Heart left ventricle (tissue), 16 donors: ENCODE results near the gene SOST. TPM values are rescaled to one million over a fixed set of nuclear protein-coding genes. Genes with fewer than 3 reads are reported as not detected.

Experiments
- ATAC-seq, 4 donors: fragments of 200-7000 bp; cut with Tn5 transposase; one replicate each; pipeline ENCODE4 v1.9.1; 2020 to 2022; ENCODE audit warnings: moderate library complexity in 4 of 4, mild to moderate bottlenecking in 3 of 4, moderate number of reproducible peaks in 1 of 4
- DNase-seq, 5 donors: peaks; one replicate each; pipeline ENCODE4 v3.0.0-alpha.2; 2020
- H3K27ac ChIP-seq, 12 donors: fragments of 200-600 bp; sonication (generic) in 4 of 12; one replicate each; pipeline versions ENCODE4 v1.5.0 to v1.8.0; 2016 to 2022; ENCODE audit warnings: mild to moderate bottlenecking in 2 of 12
- H3K27me3 ChIP-seq, 9 donors: fragments of 200-600 bp; sonication (generic) in 2 of 9; one replicate each; pipeline versions ENCODE4 v1.5.1 to v1.8.0; 2016 to 2022; ENCODE audit warnings: mild to moderate bottlenecking in 3 of 9
- H3K36me3 ChIP-seq, 9 donors: fragments of 200-600 bp; sonication (generic) in 2 of 9; one replicate each; pipeline versions ENCODE4 v1.5.0 to v1.8.0; 2018 to 2022; ENCODE audit warnings: mild to moderate bottlenecking in 2 of 9
- H3K4me1 ChIP-seq, 12 donors: fragments of 200-600 bp; sonication (generic) in 4 of 12; one replicate each; pipeline versions ENCODE4 v1.5.0 to v1.8.0; 2016 to 2022; ENCODE audit warnings: mild to moderate bottlenecking in 3 of 12
- H3K4me3 ChIP-seq, 12 donors: fragments of 200-600 bp; sonication (generic) in 4 of 12; one replicate each; pipeline versions ENCODE4 v1.5.0 to v1.8.0; 2017 to 2022; ENCODE audit warnings: mild to moderate bottlenecking in 9 of 12, moderate library complexity in 4 of 12
- H3K9me3 ChIP-seq, 12 donors: fragments of 200-600 bp; sonication (generic) in 4 of 12; one replicate each; pipeline versions ENCODE4 v1.5.0 to v1.8.0; 2016 to 2022; ENCODE audit warnings: mild to moderate bottlenecking in 1 of 12
- POLR2A ChIP-seq, 2 donors: fragments of 450-650 bp; IDR thresholded peaks; one replicate each; pipeline ENCODE4 v1.6.1; 2017; ENCODE audit warnings: antibody characterized with exemption in 2 of 2, mild to moderate bottlenecking in 2 of 2, moderate library complexity in 2 of 2
- WGBS, 4 donors: extraction: QIAGEN DNeasy Blood & Tissue Kit in 2 of 4; methylation state at CpG; one replicate each; pipeline versions ENCODE4 v1.1.5 to v1.1.7; 2013 to 2018; 5-methylcytosine and 5-hydroxymethylcytosine counted together
- intact Hi-C, 10 donors: fragments of 100-400 bp; cut with DNase I; formaldehyde crosslinking; loops; one replicate each; pipeline versions ENCODE4 v1.11.1 to v1.14.2; 2022
- polyA plus RNA-seq, 2 donors: library from polyadenylated mRNA; stranded (reverse); fragments of 200-250 nt; gene quantifications; one replicate each; pipeline ENCODE4 v1.2.3, GENCODE V29; 2013
- total RNA-seq, 9 donors: library from RNA; depleted of rRNA in 2 of 9; stranded (reverse); fragments of >200 nt in 2 of 9; fragmentation: NEBNext Ultra II Directional in 3 of 9; extraction: Animal tissue kit (Norgen Biotek cat#: 25700) in 3 of 9; gene quantifications; one replicate each; pipeline versions ENCODE4 v1.1.0 to v1.2.4, GENCODE V29; 2016 to 2023
- TF ChIP-seq, protein P1 (sequence below), 12 donors: fragments of 200-600 bp; sonication (generic) in 4 of 12; IDR thresholded peaks; one replicate each; pipeline versions ENCODE4 v1.5.0 to v1.8.0; 2018 to 2022; ENCODE audit warnings: antibody characterized with exemption in 12 of 12, mild to moderate bottlenecking in 5 of 12
- donor health status: ischemic (EF 13 %, LVEDD 7.1; RV severe dilation, severe dysfunction).
- donor health status: healthy with polysubstance abuse.
- donor health status: DM: no; HTN: yes; CAD: no.
- donor health status: DM: no; HTN: no; CAD: no.
- donor health status: ischemic (EF 25% LVEDD 6.9; RV normal size, moderate dysfunction).
- donor health status: ischemic (EF 25% LVEDD 5.7; RV mildly dilated, moderate dysfunction).
- donor health status: healthy.
- donor health status: DM: yes; HTN: yes; CAD: no.
- donor health status: ischemic (EF 35%, LVEDD 5.7; RV mildly dilated, moderate dysfunction).
- donor health status: nonischemic (EF 11% LVEDD 7.7; RV severe dilation, severe dysfunction).
- donor health status: DM: yes; HTN: yes; CAD: no.
- donor health status: PGD.
- donor health status: ischemic (EF 29% LVEDD 5.4; RV normal size, mild dysfunction).
- donor health status: nonischemic (EF 23%, LVEDD 6.1; RV moderate dilation, normal function).

SOST gene
- total and polyA plus RNA-seq, 11 donors = not detected

GRCh38 chr17:43709210-43709609 is 49.4 kb downstream of the SOST start:
- no peaks in the 10 kb centered on the region for H3K36me3 ChIP-seq
- DNase-seq (no peak), ATAC-seq (no peak)
- H3K4me1 ChIP-seq = peaks cover 0 to 20% (median 11%) of the 10 kb centered on the region in 12 donors
- no peak overlapping the region for H3K27ac ChIP-seq
- no peak overlapping the region for H3K4me3 ChIP-seq
- 89 to 90% (median 90%) methylated on average over 4 of the region's 4 CpGs for WGBS, 4 donors
- TF ChIP-seq, protein P1, sequence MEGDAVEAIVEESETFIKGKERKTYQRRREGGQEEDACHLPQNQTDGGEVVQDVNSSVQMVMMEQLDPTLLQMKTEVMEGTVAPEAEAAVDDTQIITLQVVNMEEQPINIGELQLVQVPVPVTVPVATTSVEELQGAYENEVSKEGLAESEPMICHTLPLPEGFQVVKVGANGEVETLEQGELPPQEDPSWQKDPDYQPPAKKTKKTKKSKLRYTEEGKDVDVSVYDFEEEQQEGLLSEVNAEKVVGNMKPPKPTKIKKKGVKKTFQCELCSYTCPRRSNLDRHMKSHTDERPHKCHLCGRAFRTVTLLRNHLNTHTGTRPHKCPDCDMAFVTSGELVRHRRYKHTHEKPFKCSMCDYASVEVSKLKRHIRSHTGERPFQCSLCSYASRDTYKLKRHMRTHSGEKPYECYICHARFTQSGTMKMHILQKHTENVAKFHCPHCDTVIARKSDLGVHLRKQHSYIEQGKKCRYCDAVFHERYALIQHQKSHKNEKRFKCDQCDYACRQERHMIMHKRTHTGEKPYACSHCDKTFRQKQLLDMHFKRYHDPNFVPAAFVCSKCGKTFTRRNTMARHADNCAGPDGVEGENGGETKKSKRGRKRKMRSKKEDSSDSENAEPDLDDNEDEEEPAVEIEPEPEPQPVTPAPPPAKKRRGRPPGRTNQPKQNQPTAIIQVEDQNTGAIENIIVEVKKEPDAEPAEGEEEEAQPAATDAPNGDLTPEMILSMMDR (IDR thresholded peaks at IDR 0.05) = no peak
- TF ChIP-seq POLR2A (IDR thresholded peaks at IDR 0.05) = no peak
- no peaks in the 10 kb centered on the region for H3K9me3 ChIP-seq
- H3K27me3 ChIP-seq = no peaks in the 10 kb centered on the region
- intact Hi-C loops = no loop called here

- H3K4me1 ChIP-seq = peaks cover 0 to under 1% (median 0%) of the 10 kb centered on the region in 12 donors
- 92 to 95% (median 94%) methylated on average over 3 to 5 of the region's 5 CpGs for WGBS, 4 donors
- H3K27ac ChIP-seq = no peak overlapping the region
- no peaks in the 10 kb centered on the region for H3K27me3 ChIP-seq
- ATAC-seq = no peak
- no peak overlapping the region for H3K4me3 ChIP-seq
- intact Hi-C loops = no loop called here
- H3K36me3 ChIP-seq = no peaks in the 10 kb centered on the region
- TF ChIP-seq, protein P1 (IDR thresholded peaks at IDR 0.05) = no peak
- TF ChIP-seq POLR2A (IDR thresholded peaks at IDR 0.05) = no peak
- DNase-seq = no peak
- H3K9me3 ChIP-seq = no peaks in the 10 kb centered on the region
These were observed 51.4 kb downstream of the SOST start for GRCh38 chr17:43707184-43707583.

DNA sequence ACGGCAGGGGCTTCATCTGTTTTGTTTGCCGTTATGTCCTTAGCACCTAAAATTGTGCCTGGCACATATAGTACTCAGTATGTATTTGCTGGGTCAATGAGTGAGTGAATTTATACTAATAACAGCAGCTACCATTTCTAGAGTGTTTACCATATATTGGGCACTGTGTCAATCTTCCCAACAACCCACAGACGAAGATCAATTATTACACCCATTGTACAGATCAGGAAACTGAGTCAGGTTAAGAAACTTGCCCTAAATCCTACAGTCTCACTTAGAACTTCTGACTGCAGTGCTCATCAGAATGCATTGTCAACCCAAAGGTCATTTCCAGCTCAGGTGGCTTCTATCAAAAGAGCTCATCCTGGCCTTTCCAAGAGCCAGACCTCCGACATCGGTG is 52.4 kb downstream of the SOST start:
- DNase-seq (no peak), ATAC-seq (no peak)
- intact Hi-C loops = no loop called here

More for the DNA sequence above, 52.4 kb downstream of the SOST start:
- Histone ChIP-seq H3K4me1 (peaks cover 0 to 4% (median 0%) of the 10 kb centered on the region in 12 donors), H3K36me3 (no peaks in the 10 kb centered on the region), H3K9me3 (no peaks in the 10 kb centered on the region), H3K27ac (no peak overlapping the region), H3K27me3 (no peaks in the 10 kb centered on the region), H3K4me3 (no peak overlapping the region)
- TF ChIP-seq, protein P1 (IDR thresholded peaks at IDR 0.05) = no peak
- TF ChIP-seq POLR2A (IDR thresholded peaks at IDR 0.05) = no peak
- WGBS, 4 donors = 83 to 88% (median 86%) methylated on average over 5 of the region's 5 CpGs

Other genes starting within 250 kb of the SOST start
- 1 to 10 TPM in 2 of 9 donors, under 1 TPM in 7; 0.30 to 1.5 (median 0.74) TPM for gene ETV4, start 212.5 kb downstream of the SOST start, total RNA-seq
- 1 to 10 TPM in 1 of 2 donors, under 1 TPM in 1; 0.46 to 1.7 TPM for gene ETV4, start 212.5 kb downstream of the SOST start, polyA plus RNA-seq
- gene MEOX1, start 96.9 kb downstream of the SOST start, total RNA-seq = 10 to 100 TPM in 8 of 9 donors, 1 to 10 TPM in 1; 9.7 to 24.0 (median 16.1) TPM
- 10 to 100 TPM; 11.6 to 17.0 TPM for gene MEOX1, start 96.9 kb downstream of the SOST start, polyA plus RNA-seq
- gene DUSP3, start 20.2 kb upstream of the SOST start, total RNA-seq = 100 to 1,000 TPM; 210 to 363 (median 267) TPM
- gene DUSP3, start 20.2 kb upstream of the SOST start, polyA plus RNA-seq = 100 to 1,000 TPM; 208 to 312 TPM
- gene CFAP97D1, start 21.6 kb upstream of the SOST start, total RNA-seq = under 1 TPM in 2 of 9 donors, not detected in 7; 0.05 to 0.45 TPM
- not detected for gene CFAP97D1, start 21.6 kb upstream of the SOST start, polyA plus RNA-seq
- 10 to 100 TPM; 13.8 to 70.2 (median 25.3) TPM for gene MPP3, start 74.4 kb upstream of the SOST start, total RNA-seq
- gene MPP3, start 74.4 kb upstream of the SOST start, polyA plus RNA-seq = 10 to 100 TPM; 40.0 to 45.4 TPM
- gene CD300LG, start 88.4 kb upstream of the SOST start, total RNA-seq = 10 to 100 TPM in 7 of 9 donors, 1 to 10 TPM in 2; 7.3 to 85.8 (median 19.9) TPM
- 10 to 100 TPM; 15.5 to 37.2 TPM for gene CD300LG, start 88.4 kb upstream of the SOST start, polyA plus RNA-seq
- gene MPP2, start 148.7 kb upstream of the SOST start, total RNA-seq = 10 to 100 TPM; 10.4 to 22.3 (median 15.4) TPM
- 10 to 100 TPM in 1 of 2 donors, 1 to 10 TPM in 1; 6.7 to 12.8 TPM for gene MPP2, start 148.7 kb upstream of the SOST start, polyA plus RNA-seq
- gene PPY, start 183.7 kb upstream of the SOST start, total RNA-seq = not detected
- gene PPY, start 183.7 kb upstream of the SOST start, polyA plus RNA-seq = not detected
- not detected for gene PYY, start 195.1 kb upstream of the SOST start, total RNA-seq
- not detected for gene PYY, start 195.1 kb upstream of the SOST start, polyA plus RNA-seq
- 1 to 10 TPM in 3 of 9 donors, under 1 TPM in 6; 0.20 to 1.2 (median 0.37) TPM for gene NAGS, start 245.8 kb upstream of the SOST start, total RNA-seq
- gene NAGS, start 245.8 kb upstream of the SOST start, polyA plus RNA-seq = 1 to 10 TPM in 1 of 2 donors, under 1 TPM in 1; 0.57 to 1.2 TPM